NCI-H2081 (cell line): Measurements from ENCODE around the gene JAZF1.
A peak's percentile ranks its signal among the peaks of the same experiment; 100 is the strongest.

Experiments
- DNase-seq, 2 experiments: peaks; one replicate each; lab custom pipeline; 2025; lab: John Stamatoyannopoulos, UW

Gene JAZF1

GRCh38 chr7:28075674-28076358, 104.8 kb downstream of the JAZF1 start:
- peak in 1 of 2 experiments; percentile 50 for DNase-seq

- no peak for DNase-seq
Measured at GRCh38 chr7:28072876-28073514, 107.6 kb downstream of the JAZF1 start.

- DNase-seq = no peak
Measured at GRCh38 chr7:28071570-28071969, 109.0 kb downstream of the JAZF1 start.

- no peak for DNase-seq
Measured at GRCh38 chr7:28070297-28071055, 110.1 kb downstream of the JAZF1 start.

- DNase-seq = no peak
Measured at GRCh38 chr7:28069807-28070206, 110.8 kb downstream of the JAZF1 start.

GRCh38 chr7:28069388-28069787, 111.2 kb downstream of the JAZF1 start:
- DNase-seq = no peak

GRCh38 chr7:28068811-28069216, 111.8 kb downstream of the JAZF1 start:
- no peak for DNase-seq

- DNase-seq = no peak
Measured at GRCh38 chr7:28067171-28067570, 113.4 kb downstream of the JAZF1 start.

GRCh38 chr7:28065721-28066285, 114.8 kb downstream of the JAZF1 start:
- peak in 1 of 2 experiments; percentile 25 for DNase-seq

- DNase-seq = no peak
Measured at GRCh38 chr7:28065308-28065707, 115.3 kb downstream of the JAZF1 start.

- no peak for DNase-seq
Measured at GRCh38 chr7:28064437-28064836, 116.2 kb downstream of the JAZF1 start.

GRCh38 chr7:28062197-28062991, 118.2 kb downstream of the JAZF1 start:
- peak; percentile 68 to 69 for DNase-seq

- DNase-seq = no peak
Measured at GRCh38 chr7:28061824-28062196, 118.8 kb downstream of the JAZF1 start.

- DNase-seq = no peak
Measured at GRCh38 chr7:28060371-28060950, 120.1 kb downstream of the JAZF1 start.

GRCh38 chr7:28055161-28055544, 125.4 kb downstream of the JAZF1 start:
- DNase-seq = no peak

- DNase-seq = no peak
Measured at GRCh38 chr7:28054531-28055160, 125.9 kb downstream of the JAZF1 start.

GRCh38 chr7:28052933-28053332, 127.7 kb downstream of the JAZF1 start:
- DNase-seq = no peak

- no peak for DNase-seq
Measured at GRCh38 chr7:28048694-28049093, 131.9 kb downstream of the JAZF1 start.

GRCh38 chr7:28046035-28046434, 134.6 kb downstream of the JAZF1 start:
- no peak for DNase-seq

GRCh38 chr7:28045592-28045991, 135.0 kb downstream of the JAZF1 start:
- no peak for DNase-seq

GRCh38 chr7:28044825-28045224, 135.8 kb downstream of the JAZF1 start:
- no peak for DNase-seq
